HUDEP-2 (cell line): Measurements from ENCODE around the gene NYAP2.
A peak's percentile ranks its signal among the peaks of the same experiment; 100 is the strongest.

Source experiments
- DNase-seq, 76 experiments: peaks; one replicate each; lab custom pipeline; 2025; ENCODE audit not compliant: unreplicated experiment in 76 of 76; lab: John Stamatoyannopoulos, UW

NYAP2 gene

GRCh38 chr2:225536036-225536435 is 136.5 kb downstream of the NYAP2 start:
- DNase-seq = no peak

DNA sequence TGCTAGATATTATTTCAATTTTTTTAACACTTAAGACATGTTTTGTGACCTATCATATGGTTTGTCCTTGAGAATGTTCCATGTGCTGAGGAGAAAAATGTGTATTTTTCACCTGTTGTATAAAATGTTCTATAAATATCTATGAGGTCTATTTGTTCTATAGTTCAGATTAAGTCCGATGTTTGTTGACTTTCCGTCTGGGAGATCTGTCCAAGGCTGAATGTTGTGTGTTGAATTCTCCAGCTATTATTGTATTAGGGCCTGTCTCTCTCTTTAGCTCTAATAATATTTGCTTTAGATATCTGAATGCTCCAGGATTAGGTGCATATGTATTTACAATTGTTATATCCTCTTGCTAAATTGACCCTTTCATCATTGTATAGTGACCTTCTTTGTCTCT is 144.1 kb downstream of the NYAP2 start:
- DNase-seq = no peak

DNA sequence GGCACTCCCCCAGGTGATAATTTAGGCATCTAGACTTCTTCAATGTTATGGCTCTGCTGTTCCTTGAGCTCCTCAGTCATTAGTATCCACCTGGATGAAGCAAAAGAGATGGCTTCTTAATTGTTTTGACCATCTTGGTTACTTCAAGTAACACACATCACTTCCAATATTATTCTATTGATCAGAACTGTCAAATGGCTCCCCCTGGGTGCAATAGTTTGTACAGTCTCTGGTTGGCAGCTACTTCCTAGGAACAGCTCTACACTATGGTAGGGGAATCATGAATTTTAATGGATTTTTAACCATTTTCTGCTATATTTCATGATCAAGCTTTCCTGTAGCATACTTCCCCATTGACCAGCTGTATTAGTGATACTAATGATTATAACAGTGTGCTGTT is 157.0 kb downstream of the NYAP2 start:
- no peak for DNase-seq

GRCh38 chr2:225558399-225559071 is 159.0 kb downstream of the NYAP2 start:
- no peak for DNase-seq

- no peak for DNase-seq
Observed at GRCh38 chr2:225559072-225559415, 159.5 kb downstream of the NYAP2 start.

GRCh38 chr2:225566798-225567197 is 167.3 kb downstream of the NYAP2 start:
- DNase-seq = no peak

GRCh38 chr2:225569995-225570394 is 170.5 kb downstream of the NYAP2 start:
- DNase-seq = no peak

- no peak for DNase-seq
Observed at GRCh38 chr2:225573603-225574002, 174.1 kb downstream of the NYAP2 start.

GRCh38 chr2:225574582-225575138 is 175.2 kb downstream of the NYAP2 start:
- DNase-seq = no peak

GRCh38 chr2:225581135-225581534 is 181.6 kb downstream of the NYAP2 start:
- no peak for DNase-seq

DNA sequence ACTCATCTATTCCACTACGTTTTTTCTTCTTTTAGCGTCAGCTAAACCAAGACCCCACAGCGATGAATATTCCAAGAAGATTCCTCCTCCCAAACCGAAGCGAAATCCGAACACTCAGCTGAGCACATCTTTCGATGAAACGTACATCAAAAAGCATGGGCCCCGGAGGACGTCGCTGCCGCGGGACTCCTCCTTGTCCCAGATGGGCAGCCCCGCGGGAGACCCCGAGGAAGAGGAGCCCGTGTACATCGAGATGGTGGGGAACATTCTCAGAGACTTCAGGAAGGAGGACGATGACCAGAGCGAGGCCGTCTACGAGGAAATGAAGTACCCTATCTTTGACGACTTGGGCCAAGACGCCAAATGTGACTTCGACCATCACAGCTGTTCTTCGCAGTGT is 182.4 kb downstream of the NYAP2 start:
- no peak for DNase-seq

GRCh38 chr2:225582355-225583116 is 183.0 kb downstream of the NYAP2 start:
- DNase-seq = no peak

DNA sequence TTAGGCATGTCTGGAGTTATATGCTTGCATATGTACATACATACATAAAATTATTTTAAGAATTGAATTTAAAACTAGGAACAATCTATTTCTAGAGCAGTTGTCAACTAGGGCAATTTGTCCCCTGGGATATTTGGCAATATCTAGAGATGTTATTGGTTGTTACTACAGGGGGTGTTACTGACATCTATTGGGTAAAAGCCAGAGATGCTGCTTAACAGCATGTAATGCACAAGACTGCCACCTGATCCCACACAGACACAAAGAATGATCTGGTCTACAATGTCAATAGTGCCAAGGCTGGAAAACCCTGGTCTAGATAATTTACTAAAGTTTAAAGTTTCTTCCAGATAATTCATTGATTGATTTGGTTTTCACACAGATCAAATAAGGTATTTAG is 185.3 kb downstream of the NYAP2 start:
- DNase-seq = no peak

- peak in 2 of 76 experiments; percentile 0 to 3 for DNase-seq
Observed at GRCh38 chr2:225590932-225591331, 191.4 kb downstream of the NYAP2 start.

DNA sequence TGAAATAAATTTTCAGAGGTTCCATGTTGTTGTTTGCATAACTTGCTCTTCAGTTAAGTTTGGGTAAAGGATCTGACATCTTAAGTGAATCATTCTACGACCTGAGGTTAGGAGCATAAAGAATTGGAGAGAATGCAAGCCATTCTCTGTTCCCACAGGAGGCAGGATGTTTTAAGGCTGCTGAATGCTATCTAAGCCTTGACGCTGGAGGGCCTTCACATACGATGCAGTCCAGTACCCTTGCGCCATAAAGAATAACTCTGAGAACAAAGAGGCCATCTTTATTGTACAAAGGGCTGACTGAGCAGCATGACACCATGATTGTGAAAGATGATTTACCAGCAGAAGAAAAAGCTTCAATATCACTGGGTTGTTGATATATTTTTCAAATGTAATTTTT is 198.4 kb downstream of the NYAP2 start:
- DNase-seq = no peak

GRCh38 chr2:225598426-225598825 is 198.9 kb downstream of the NYAP2 start:
- no peak for DNase-seq

DNA sequence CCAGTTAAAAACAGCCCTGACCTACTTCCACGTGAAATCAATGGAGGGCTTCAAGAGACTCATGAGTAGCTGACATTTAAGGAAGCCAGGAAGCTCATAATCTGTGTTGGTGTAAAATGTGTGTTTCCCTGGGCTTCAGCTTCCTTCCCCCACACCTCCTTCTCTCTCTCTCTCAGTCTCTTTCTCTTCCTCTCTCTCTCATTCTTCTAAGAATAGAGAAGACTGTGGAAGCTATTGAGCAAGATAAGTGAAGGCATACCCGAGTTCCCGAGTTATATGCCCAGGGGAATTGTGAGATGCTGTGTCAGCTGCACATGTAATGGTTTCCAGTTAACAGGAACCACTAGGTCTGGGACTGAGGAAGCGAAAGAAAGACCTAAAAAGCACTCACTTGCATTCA is 199.4 kb downstream of the NYAP2 start:
- no peak for DNase-seq

DNA sequence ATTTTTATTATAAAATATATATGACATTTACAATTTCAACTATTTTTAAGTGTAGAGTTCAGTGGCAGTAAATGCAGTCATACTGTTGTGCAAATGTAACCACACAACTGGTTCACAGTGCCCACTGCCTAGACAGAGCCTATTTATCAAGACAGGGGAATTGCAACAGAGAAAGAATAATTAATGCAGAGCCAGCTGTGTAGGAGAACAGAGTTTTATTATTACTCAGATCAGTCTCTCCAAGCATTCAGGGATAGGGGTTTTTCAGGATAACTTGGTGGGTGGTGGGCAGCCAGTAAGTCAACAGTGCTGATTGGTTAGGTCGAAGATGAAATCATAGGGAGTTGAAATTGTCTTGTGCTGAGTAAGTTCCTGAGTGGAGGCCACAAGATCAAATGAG is 200.3 kb downstream of the NYAP2 start:
- no peak for DNase-seq

DNA sequence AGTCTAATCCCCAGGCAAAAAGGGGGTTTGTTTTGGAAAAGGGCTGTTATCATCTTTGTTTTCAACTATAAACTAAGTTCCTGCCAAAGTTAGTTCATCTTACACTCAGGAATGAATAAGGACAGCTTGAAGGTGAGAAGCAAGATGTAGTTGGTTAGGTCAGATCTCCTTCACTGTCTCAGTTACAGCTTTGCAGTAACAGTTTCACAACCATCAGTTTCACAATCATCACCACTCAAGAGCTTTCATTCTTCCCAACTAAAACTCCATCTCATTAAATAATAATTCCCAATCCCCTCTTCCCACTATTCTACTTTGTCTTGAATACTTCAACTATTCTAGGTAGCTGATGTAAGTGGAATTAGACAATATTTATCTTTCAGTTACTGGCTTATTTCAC is 200.9 kb downstream of the NYAP2 start:
- no peak for DNase-seq

DNA sequence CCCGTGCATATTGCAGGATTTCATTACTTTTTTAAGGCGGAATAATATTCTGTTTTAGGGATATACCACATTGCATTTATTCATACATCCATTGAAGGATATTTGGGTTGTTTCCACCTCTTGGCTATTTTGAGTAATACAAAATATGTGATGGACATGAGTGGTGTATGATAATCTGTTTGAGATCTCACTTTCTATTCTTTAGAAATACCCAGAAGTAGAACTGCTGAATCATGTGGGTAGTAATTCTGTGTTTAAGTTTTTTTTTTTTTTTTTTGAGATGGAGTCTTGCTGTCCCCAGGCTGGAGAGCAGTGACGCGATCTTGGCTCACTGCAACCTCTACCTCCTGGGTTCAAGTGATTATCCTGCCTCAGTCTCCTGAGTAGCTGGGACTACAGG is 201.4 kb downstream of the NYAP2 start:
- no peak for DNase-seq

- DNase-seq = peak in 58 of 76 experiments; percentile 1 to 89 (median 38)
Observed at GRCh38 chr2:225602205-225602604, 202.7 kb downstream of the NYAP2 start.

DNA sequence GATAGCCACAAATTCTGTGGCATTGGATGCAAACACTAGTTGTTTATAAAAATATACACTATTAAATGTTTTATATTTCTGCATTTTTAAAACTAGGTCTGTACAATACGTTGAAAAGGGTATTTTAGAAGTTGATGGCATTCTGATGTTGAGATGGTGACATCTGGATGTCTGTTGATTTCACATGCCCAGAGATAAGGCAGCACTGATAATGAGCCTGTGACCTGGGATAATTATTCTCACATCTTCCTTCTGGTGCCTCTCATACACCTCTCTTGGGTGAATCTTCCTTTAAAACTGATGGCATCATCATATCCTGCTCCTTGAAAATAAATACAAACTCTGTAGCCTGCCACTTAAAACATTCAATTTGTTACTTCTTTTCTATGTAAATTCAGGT is 208.6 kb downstream of the NYAP2 start:
- DNase-seq = no peak
